HG03432 (cell line): ENCODE data around the gene EDN1.
"Not testable (repeated sequence)": the region's sequence is repeated elsewhere in the genome, so short reads cannot be mapped to it uniquely, and the experiment has no call there.

Experiments
- ATAC-seq: cut with Tn5 transposase; IDR thresholded peaks from one replicate; pipeline ENCODE4 v1.9.1; 2021; ENCODE audit warnings: mild to moderate bottlenecking, moderate library complexity; ENCODE audit not compliant: unreplicated experiment

Gene EDN1

GRCh38 chr6:12320074-12320473 lies 29.9 kb downstream of the EDN1 start:
- ATAC-seq, result not testable (repeated sequence)

GRCh38 chr6:12324099-12324498 lies 33.9 kb downstream of the EDN1 start:
- no peak for ATAC-seq

GRCh38 chr6:12324748-12325147 lies 34.6 kb downstream of the EDN1 start:
- ATAC-seq, result no peak

GRCh38 chr6:12325872-12326271 lies 35.7 kb downstream of the EDN1 start:
- no peak for ATAC-seq

- no peak for ATAC-seq
Observed at GRCh38 chr6:12327391-12327790, 37.2 kb downstream of the EDN1 start.

GRCh38 chr6:12327988-12328387 lies 37.8 kb downstream of the EDN1 start:
- no peak for ATAC-seq

- ATAC-seq, result no peak
Observed at GRCh38 chr6:12328701-12329100, 38.5 kb downstream of the EDN1 start.

- ATAC-seq, result no peak
Observed at GRCh38 chr6:12331474-12331873, 41.3 kb downstream of the EDN1 start.

GRCh38 chr6:12331951-12332749 lies 42.0 kb downstream of the EDN1 start:
- no peak for ATAC-seq

- ATAC-seq, result not testable (repeated sequence)
Observed at GRCh38 chr6:12332750-12333079, 42.6 kb downstream of the EDN1 start.

- no peak for ATAC-seq
Observed at GRCh38 chr6:12333128-12333527, 43.0 kb downstream of the EDN1 start.

GRCh38 chr6:12334526-12335130 lies 44.5 kb downstream of the EDN1 start:
- ATAC-seq, result no peak

- peak; percentile 58 for ATAC-seq
Observed at GRCh38 chr6:12335131-12335527, 45.0 kb downstream of the EDN1 start.

- ATAC-seq, result no peak
Observed at GRCh38 chr6:12335717-12336116, 45.6 kb downstream of the EDN1 start.

GRCh38 chr6:12336121-12336971 lies 46.2 kb downstream of the EDN1 start:
- ATAC-seq, result peak; percentile 49

GRCh38 chr6:12339022-12339421 lies 48.9 kb downstream of the EDN1 start:
- ATAC-seq, result no peak

GRCh38 chr6:12339808-12340487 lies 49.8 kb downstream of the EDN1 start:
- ATAC-seq, result no peak

GRCh38 chr6:12340488-12340818 lies 50.3 kb downstream of the EDN1 start:
- ATAC-seq, result no peak

GRCh38 chr6:12342664-12343063 lies 52.5 kb downstream of the EDN1 start:
- no peak for ATAC-seq

GRCh38 chr6:12343122-12343439 lies 52.9 kb downstream of the EDN1 start:
- no peak for ATAC-seq

GRCh38 chr6:12343440-12344162 lies 53.4 kb downstream of the EDN1 start:
- no peak for ATAC-seq
